HG02852 (cell line): ENCODE results near the gene PLCXD3.
"Not testable (repeated sequence)": the region's sequence is repeated elsewhere in the genome, so short reads cannot be mapped to it uniquely, and the experiment has no call there.

ENCODE experiments used
- ATAC-seq: cut with Tn5 transposase; IDR thresholded peaks from one replicate; pipeline ENCODE4 v1.9.1; 2021; ENCODE audit warnings: mild to moderate bottlenecking, moderate library complexity; ENCODE audit not compliant: unreplicated experiment

The PLCXD3 gene

DNA sequence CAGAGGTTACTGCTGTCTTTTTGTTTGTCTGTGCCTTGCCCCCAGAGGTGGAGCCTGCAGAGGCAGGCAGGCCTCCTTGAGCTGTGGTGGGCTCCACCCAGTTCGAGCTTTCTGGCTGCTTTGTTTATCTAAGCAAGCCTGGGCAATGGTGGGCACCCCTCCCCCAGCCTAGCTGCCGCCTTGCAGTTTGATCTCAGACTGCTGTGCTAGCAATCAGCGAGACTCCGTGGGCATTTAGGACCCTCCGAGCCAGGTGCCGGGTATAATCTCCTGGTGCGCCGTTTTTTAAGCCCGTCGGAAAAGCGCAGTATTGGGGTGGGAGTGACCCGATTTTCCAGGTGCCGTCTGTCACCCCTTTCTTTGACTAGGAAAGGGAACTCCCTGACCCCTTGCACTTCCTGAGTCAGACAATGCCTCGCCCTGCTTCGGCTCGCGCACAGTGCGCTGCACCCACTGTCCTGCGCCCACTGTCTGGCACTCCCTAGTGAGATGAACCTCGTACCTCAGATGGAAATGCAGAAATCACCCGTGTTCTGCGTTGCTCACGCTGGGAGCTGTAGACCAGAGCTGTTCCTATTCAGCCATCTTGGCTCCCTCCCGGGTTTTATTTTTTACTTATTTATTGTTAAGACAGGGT, 16.8 kb downstream of the PLCXD3 start:
- ATAC-seq, result not testable (repeated sequence)

- ATAC-seq, result no peak
Measured at GRCh38 chr5:41485533-41485932, 24.9 kb downstream of the PLCXD3 start.

DNA sequence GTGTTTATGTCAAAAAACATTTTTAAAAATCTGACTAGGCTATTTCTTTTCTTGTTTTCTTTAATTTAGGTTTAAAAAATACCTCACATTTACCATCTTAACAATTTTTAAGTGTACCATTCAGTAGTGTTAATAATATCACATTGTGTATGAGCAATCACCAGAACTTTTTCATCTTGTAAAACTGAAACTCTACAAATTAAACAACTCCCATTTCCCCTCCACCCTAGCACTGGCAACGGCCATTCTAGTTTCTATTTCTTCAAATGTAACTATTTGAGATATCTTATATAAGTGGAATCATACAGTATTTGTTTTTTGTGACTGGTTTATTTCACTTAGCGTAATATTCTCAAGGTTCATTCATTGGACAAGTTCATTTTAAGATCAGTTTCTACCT, 27.7 kb downstream of the PLCXD3 start:
- peak; percentile 83 for ATAC-seq

DNA sequence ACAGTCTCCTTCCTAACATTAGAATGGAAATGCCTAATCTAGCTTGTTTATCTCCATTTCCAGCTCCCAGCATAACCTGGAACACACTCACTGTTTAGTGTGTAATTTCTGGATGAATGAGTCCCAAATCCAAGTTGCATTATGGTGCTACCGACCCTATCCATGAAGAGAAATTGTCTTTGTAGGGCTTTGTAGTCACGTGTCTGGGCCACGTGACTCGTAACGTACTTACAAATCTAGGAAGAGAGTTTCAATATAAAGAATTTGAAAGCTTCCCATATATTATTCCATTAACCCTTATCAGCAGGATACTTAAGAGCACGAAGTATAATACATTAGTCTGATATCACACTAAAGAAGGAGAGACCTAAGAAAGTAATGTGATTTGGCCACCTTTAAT, 28.2 kb downstream of the PLCXD3 start:
- no peak for ATAC-seq

- not testable (repeated sequence) for ATAC-seq
Measured at GRCh38 chr5:41471571-41472208, 38.7 kb downstream of the PLCXD3 start.

DNA sequence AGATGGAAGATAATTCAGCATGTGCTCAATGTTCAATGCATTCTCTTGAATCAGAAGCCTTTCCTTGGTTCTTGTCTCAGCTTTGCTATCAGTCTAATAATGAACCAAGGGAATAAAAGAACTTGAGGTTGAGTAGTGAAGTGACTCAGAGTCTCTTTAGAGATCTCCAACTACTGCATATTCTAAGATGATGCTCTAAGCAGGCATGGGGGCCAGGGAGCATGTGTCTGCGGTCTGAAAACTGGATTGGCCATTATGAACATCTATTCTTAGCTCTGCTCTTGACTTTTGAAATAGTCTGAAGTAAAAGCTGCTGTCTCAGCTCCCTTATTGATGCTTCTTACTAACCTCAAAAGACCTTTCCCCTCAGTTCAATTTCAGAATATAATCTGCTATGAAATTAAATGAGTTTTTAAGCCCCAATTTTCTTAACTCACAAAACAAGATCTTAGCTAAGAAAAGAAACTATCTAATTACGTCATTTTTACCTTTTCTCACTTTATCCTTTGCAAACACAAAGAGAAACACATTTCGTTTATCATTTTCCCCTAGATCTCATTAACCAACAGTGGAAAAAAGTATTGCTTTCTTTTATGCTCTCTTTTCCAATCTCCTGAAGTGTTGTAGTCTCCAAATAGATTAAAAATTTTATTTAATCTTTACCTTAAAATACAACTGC, 44.8 kb downstream of the PLCXD3 start:
- no peak for ATAC-seq

GRCh38 chr5:41459557-41459956, 50.8 kb downstream of the PLCXD3 start:
- ATAC-seq, result no peak

DNA sequence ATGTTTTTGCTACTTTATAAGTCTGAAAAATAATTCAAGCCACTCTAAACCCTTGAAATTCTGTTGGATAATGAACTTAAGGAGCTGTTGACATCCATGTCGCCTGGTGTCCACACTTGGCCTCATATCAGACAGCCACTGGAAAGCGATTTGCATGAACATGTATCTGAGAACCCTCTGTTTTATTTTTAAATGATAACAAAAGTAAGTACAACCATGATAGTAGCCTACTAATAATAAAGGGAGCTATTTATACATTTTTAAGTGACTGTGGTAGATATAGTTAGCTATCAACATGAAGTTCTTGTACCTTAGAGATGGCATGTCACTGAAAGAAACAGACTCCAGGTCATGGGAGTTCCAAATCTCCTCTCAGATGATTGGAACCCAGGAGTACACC, 53.3 kb downstream of the PLCXD3 start:
- ATAC-seq, result no peak

DNA sequence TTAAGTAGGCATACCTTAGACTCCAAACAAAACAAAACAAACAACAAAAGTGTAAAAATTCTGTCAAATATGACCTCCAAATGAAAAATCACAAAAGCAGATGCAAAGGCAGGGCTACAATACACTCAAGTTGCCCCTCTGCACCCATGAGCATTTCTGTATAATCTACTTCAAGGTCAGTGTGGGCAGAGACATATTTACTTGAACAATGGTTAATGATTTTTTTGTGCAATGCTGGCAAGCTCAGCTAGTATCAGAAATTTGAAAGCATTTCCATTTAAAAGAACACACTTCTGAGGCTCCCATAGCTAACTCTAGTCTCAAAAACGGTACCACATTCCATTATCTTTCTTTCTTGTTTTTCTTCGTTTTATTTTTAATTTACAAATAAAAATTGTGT, 57.9 kb downstream of the PLCXD3 start:
- ATAC-seq, result no peak

DNA sequence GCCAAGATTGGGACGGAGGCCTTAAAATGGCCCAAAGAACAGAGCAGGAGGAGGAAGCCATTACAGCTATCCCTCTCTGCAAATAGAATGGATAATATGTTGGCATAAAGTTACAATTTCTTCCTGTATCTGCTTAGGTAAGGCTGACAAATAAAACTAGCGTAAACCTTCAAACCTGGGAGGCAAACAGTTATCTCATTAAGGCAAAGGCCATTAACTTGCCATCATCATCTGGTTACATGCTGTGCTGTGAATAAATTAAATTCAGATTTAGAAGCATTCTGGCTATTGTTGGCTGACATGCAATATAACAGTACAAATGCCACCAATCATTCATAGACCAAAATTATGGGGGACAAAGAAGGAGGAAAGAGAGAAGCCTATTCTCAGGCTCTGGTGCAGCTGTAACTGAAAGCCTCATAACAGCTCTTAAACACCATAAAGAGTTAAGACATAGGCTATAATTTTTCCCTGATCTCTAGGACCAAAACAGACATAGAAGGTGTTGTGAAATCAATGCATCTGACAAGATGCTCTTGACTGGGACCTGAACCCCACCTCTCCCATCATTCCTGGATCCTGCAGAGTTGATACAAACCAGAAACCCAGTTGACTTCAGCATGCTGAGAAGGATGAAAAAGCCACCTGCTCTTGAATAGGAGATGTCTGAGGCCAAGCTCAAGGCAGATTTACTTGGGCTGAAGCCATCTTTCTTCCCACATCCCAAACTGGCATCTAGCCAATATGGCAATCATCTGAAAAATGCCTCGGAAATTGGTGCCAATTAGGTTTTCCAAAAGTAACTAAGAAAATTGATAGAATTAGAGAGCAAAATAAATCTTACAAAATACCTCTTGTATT, 62.5 kb downstream of the PLCXD3 start:
- no peak for ATAC-seq

DNA sequence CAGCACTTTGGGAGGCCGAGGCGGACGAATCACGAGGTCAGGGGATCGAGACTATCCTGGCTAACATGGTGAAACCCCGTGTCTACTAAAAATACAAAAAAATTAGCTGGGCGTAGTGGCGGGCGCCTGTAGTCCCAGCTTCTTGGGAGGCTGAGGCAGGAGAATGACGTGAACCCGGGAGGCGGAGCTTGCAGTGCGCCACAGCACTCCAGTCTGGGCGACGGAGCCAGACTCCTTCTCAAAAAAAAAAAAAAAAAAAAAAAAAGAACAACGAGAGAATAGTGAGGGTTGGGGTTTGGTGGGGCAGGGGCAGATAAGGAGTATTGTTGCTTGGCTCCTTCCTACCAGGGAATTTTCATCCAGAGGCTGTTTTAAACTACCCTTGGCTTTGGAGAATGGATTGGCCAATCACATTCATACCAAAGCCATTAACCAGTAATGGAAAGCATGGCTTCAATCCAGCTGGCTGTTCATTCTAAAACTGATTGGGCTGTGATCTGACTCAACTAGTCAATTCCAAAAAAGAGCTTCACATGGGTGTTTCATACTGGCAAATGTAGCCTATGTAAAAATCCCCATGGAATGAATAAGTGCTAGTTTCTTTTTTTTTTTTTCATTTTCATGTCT, 64.4 kb downstream of the PLCXD3 start:
- no peak for ATAC-seq

GRCh38 chr5:41435276-41435675, 75.1 kb downstream of the PLCXD3 start:
- no peak for ATAC-seq

GRCh38 chr5:41433552-41434181, 76.7 kb downstream of the PLCXD3 start:
- ATAC-seq, result no peak

- ATAC-seq, result no peak
Measured at GRCh38 chr5:41432481-41433253, 77.7 kb downstream of the PLCXD3 start.

DNA sequence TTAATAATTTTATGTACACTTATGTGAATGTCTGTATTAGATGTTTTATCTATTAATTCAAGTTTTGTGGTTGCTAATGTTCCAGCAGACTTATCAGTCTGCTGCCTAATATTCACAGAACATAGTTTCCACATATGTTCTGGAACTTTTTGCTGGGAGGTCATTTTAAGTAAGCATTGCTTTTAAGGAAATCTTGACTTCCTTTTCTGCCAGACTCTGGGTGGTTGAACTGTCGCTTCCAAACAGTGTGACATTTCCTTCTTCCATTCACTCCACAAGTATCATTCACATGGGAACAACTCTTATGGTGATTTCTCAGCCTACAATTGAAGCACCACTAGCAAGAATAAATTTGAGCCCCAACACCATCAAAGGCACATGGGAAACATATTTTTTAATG, 82.9 kb downstream of the PLCXD3 start:
- no peak for ATAC-seq

- no peak for ATAC-seq
Measured at GRCh38 chr5:41425736-41426135, 84.7 kb downstream of the PLCXD3 start.

DNA sequence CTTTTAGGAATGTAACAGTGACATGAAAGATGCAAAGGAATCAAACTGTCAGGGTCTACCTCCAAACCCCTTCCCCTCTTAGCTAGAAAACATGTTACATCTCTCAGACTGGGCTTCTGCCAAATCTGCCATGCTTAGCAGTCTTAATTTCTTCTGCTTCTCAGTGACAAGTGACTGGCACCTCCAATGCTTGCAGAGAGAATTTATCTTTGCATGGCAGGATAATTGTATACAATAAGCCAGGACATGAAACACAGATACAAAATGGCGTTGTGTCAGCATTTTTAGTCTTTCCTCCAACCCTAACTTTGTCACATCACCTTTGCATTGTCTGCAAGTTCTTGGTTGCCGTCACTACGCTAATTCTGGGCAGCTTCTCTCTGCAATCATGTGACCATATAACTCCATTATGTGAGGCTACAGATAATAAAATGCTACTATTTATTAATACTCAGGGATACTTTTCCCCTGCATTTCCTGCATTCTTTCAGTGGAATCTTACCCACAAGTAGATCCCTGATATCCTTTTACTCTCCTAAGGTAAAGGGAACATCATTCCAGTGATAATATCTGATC, 89.8 kb downstream of the PLCXD3 start:
- no peak for ATAC-seq

- ATAC-seq, result no peak
Measured at GRCh38 chr5:41418220-41419031, 92.0 kb downstream of the PLCXD3 start.

- ATAC-seq, result no peak
Measured at GRCh38 chr5:41416336-41416735, 94.1 kb downstream of the PLCXD3 start.
